D721Med (cell line): ENCODE results near the gene MAD1L1.
A peak's percentile ranks its signal among the peaks of the same experiment; 100 is the strongest.
"Not testable (repeated sequence)": the region's sequence is repeated elsewhere in the genome, so short reads cannot be mapped to it uniquely, and the experiment has no call there.

Experiments used
- DNase-seq: peaks from one replicate; pipeline ENCODE4 v3.0.0; 2011; ENCODE audit warnings: low spot score; ENCODE audit not compliant: insufficient read length
- FAIRE-seq: peaks from 2 replicates; lab custom pipeline; 2011; peaks lifted over from hg19 to GRCh38; lab: Jason Lieb, UNC
- TF ChIP-seq, protein P1 (sequence below): IDR thresholded peaks from 2 replicates; pipeline ENCODE4 v1.5.1; 2012; ENCODE audit warnings: mild to moderate bottlenecking, control low read depth; ENCODE audit not compliant: insufficient read depth; ENCODE audit errors: missing control alignments

Gene MAD1L1

DNA sequence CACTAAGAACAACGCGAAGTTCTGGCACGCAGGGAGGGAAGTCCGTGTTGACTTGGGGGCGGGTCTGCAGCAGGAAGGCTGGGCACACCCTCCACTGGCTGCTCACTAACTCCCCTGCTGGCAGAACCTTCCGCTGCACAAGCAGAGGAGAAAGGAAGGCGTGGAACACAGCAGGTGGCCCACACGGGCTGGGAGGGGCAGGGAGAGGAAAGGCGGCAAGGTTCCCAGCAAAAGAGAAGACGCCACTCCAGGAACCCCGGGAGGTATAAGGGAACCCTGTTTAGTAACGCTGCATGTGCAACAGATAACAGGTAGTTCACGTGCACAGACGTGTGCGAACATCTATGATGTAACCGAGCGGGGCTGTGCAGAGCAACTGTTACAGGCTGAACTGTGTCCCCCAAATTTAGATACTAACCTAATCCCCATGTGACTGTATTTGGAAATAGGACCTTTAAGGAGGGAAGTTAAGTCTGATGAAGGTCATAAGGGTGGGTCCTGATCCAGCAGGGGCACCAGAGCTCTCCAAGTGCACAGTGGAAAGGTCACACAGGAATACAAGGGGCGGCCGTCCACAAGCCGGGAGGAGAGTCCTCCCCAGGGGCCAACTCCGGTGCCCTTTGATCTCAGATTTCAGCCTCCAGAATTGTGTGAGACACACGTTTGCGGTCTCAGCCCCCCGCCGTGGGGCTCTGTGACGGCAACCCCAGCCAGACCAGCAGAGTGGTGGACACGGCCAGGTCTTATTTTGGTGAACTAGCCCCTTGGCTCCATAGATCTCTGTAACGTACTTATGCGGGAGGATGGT lies 357.1 kb downstream of the MAD1L1 start:
- not testable (repeated sequence) for DNase-seq, FAIRE-seq
- TF ChIP-seq, protein P1, sequence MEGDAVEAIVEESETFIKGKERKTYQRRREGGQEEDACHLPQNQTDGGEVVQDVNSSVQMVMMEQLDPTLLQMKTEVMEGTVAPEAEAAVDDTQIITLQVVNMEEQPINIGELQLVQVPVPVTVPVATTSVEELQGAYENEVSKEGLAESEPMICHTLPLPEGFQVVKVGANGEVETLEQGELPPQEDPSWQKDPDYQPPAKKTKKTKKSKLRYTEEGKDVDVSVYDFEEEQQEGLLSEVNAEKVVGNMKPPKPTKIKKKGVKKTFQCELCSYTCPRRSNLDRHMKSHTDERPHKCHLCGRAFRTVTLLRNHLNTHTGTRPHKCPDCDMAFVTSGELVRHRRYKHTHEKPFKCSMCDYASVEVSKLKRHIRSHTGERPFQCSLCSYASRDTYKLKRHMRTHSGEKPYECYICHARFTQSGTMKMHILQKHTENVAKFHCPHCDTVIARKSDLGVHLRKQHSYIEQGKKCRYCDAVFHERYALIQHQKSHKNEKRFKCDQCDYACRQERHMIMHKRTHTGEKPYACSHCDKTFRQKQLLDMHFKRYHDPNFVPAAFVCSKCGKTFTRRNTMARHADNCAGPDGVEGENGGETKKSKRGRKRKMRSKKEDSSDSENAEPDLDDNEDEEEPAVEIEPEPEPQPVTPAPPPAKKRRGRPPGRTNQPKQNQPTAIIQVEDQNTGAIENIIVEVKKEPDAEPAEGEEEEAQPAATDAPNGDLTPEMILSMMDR: peak; percentile 6

GRCh38 chr7:1874590-1875391 lies 358.0 kb downstream of the MAD1L1 start:
- not testable (repeated sequence) for DNase-seq, FAIRE-seq

DNA sequence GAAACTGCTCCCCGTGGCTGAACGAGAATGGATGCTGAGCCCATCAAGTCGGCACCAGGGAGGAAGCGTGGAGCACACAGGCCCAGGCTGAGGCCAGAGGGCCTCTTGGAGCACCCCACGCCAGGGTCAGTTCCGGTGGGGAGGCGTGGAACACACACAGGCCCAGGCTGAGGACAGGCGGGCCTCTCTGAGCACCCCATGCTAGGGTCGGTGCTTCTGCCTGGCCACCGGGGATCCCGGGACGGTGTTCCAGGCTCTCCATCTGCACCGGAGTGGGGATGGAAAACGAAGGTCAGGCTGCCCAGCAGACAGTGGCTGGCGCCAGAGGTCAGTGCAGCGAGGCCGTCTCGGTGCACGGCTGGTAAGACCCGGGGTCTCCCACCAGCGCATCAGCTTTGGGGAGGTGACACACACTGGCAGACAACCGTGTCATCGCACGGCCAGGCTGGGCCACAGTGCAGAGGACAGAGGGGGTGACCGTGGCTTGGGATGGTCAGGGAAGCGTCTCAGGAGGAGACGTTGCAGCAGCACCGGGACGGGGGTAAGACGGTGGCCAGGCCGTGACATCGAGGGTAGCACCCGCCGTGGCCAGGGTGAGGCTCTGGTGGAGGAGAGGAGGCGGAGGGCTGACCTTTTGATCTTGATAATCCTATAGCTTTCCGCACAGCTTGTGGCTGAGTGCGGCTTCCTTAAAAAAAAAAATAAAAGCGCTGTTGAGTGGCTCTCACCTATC lies 358.7 kb downstream of the MAD1L1 start:
- FAIRE-seq: no peak
- DNase-seq: no peak
- TF ChIP-seq, protein P1: no peak

GRCh38 chr7:1873421-1873820 lies 359.3 kb downstream of the MAD1L1 start:
- TF ChIP-seq, protein P1: no peak
- FAIRE-seq (no peak), DNase-seq (no peak)

- FAIRE-seq (no peak), DNase-seq (no peak)
- TF ChIP-seq, protein P1: no peak
Measured at GRCh38 chr7:1873070-1873405, 359.7 kb downstream of the MAD1L1 start.

DNA sequence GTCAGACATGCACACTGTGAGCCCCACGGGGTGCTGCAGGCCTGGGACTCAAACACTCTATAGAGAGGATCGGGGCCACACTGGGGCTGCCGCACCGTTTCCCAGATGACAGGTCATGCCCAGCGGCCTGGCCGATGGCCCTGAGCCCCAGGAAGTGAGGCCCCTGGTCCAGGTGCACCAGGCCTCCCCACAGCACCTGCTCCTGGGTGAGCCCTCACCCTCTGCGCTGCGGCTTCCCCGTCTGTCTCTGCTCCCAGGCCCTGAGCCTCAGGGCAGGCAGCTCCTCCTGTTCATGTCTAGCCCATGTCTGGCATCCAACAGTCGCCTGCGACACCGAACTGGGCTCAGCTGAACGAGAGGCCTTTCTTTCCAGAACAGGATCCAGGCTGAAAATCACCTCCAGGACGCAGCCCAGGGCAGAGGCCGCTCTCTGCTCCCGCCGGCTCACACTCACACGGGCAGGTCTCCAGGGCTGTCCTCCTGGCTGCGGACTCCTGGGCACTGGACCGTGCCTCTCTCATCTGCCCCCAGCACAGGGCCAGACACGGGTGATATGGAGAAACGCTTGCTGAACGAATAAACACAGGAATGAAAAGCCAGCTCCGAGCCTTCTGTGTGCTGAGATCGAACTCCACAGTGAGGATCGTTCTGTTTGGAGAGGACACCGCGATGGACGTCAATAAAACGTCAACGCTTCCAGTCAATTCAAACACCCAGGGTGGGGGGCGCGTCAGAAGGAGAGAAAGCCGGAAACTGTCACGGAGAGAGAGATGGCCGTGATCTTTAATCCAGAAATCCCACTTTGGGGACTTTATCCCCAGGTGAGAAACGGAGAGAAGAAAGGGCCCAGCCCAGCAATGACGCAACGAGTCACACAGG lies 360.3 kb downstream of the MAD1L1 start:
- TF ChIP-seq, protein P1: no peak
- no peak for FAIRE-seq
- no peak for DNase-seq
